Natural killer cell treated with Interleukin-12 subunit alpha and Interleukin-12 subunit beta and Interleukin-15 and Interleukin-18, amount 100 ng/mL, for 72 hours (primary cell): ENCODE measurements around the gene CA14. TPM values are rescaled to one million over a fixed set of nuclear protein-coding genes. Genes with fewer than 3 reads are reported as not detected.
"Not testable (repeated sequence)": the region's sequence is repeated elsewhere in the genome, so short reads cannot be mapped to it uniquely, and the experiment has no call there.

Experiments used
- ATAC-seq, 2 donors: fragments of 150-1000 bp; cut with Tn5 transposase in 1 of 2; sonication (Bioruptor Pico), chemical (Tn5 transposase) in 1 of 2; 2 replicates each; pipeline ENCODE4 v1.10.0; 2021
- DNase-seq: peaks from one replicate; pipeline ENCODE4 v3.0.0; 2022; ENCODE audit warnings: low spot score
- H3K27ac Mint-ChIP-seq, 2 donors: 1 replicate in 1 of 2; 2 replicates in 1 of 2; pipeline ENCODE4 v1.8.0; 2022; ENCODE audit warnings: mixed read lengths in 2 of 2, mild to moderate bottlenecking in 1 of 2, moderate library complexity in 1 of 2
- H3K27me3 Mint-ChIP-seq, 2 donors: 1 replicate in 1 of 2; 2 replicates in 1 of 2; pipeline ENCODE4 v1.8.0; 2022; ENCODE audit warnings: mixed read lengths in 2 of 2
- H3K36me3 Mint-ChIP-seq: one replicate; pipeline ENCODE4 v1.8.0; 2022; ENCODE audit warnings: mixed read lengths
- H3K4me1 Mint-ChIP-seq, 2 donors: 1 replicate in 1 of 2; 2 replicates in 1 of 2; pipeline ENCODE4 v1.8.0; 2022; ENCODE audit warnings: low read depth in 2 of 2, mixed read lengths in 2 of 2, mild to moderate bottlenecking in 1 of 2
- H3K4me3 Mint-ChIP-seq: one replicate; pipeline ENCODE4 v1.8.0; 2022; ENCODE audit warnings: mixed read lengths
- H3K9me3 Mint-ChIP-seq: 2 replicates; pipeline ENCODE4 v1.8.0; 2022; ENCODE audit warnings: mixed read lengths
- total RNA-seq, 2 donors: library from RNA; stranded (reverse); gene quantifications; one replicate each; pipeline ENCODE4 v1.2.3, GENCODE V29; 2022

The CA14 gene
- total RNA-seq, 2 donors from 2014 or later: not detected

DNA sequence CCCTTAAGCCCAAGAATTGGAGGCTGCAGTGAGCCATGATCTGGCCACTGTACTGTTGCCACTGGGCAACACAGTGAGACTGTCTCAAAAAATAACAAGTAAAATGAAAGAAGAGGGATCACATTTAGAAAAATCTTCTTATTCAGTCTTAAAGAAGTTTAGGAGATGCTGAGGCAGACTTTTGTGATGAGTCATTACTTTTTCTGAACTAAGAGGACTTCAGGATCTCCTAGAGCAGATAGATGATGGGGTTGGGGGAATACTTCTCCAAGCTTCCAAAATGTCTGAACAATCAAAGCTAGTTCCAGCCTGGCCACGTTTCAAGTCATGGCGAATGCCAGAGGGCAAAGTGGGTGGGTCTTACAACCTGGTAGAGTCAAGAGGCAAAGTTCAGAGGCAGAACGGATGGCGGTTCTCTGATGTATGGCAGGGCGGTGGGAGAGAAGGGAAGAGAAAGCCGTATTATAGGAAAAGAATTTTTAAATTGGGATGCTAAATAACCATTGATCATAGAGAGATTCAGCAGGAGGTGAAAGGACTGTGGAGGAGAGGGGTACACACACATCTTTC, 22.6 kb downstream of the CA14 start:
- DNase-seq (no peak), ATAC-seq (no peak)
- H3K9me3 Mint-ChIP-seq: no peaks in the 10 kb centered on the region
- no peak overlapping the region for H3K27ac Mint-ChIP-seq
- peaks cover 21% of the 10 kb centered on the region in 2 donors for H3K4me1 Mint-ChIP-seq
- peaks cover 7 to 27% of the 10 kb centered on the region in 2 donors for H3K27me3 Mint-ChIP-seq
- H3K4me3 Mint-ChIP-seq: peak overlapping the region; percentile 24
- no peaks in the 10 kb centered on the region for H3K36me3 Mint-ChIP-seq

- H3K36me3 Mint-ChIP-seq: no peaks in the 10 kb centered on the region
- peak overlapping the region in 1 of 2 donors; percentile 56 for H3K27ac Mint-ChIP-seq
- H3K27me3 Mint-ChIP-seq: peaks cover 7 to 27% of the 10 kb centered on the region in 2 donors
Measured at GRCh38 chr1:150281221-150281757, 23.7 kb downstream of the CA14 start.

DNA sequence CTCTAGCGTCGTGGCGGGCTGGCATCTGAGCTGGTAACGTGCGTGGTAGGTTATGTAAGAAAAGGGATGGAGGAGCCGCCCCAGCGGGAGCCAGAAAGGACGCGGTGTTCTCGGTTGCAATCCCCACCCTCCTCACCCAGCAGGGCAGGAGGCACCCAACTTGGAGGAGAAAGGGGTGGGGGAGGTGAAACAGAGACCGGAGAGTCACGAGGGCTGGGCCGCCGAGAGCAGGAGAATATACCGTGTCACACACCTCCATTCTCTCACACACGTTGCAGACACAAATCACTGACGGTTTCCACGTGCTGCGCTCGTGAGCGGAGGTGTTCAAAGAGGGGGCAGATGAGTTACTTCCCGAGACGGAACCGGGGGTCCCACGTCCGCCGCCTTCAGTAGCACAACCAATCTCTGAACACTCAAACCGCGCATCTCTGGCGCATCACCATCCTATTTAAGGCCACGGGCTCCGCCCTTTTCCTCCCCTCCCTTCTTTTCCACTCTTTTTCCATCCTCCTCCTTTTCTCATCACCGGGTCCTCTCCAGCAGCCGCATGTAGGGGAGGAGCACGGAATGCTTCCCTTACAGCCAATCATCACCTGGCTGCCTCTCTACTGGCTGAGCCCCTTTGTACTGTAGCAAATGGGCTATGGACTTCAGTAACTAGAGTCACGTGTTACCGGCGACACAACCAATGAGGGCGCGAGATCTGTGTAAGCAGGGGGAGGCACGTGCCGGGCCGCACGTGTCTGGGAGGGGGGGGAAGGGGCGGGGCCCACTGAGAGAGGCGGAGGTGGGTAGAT, 24.4 kb downstream of the CA14 start, which contains the start of gene CIART:
TSS of gene CIART (plus strand) at position 797 of the 800 bp plus-strand sequence. CDS start 714 bp downstream, outside the sequence.
- Mint-ChIP-seq H3K4me1 (peaks cover 21% of the 10 kb centered on the region in 2 donors), H3K27me3 (peaks cover 7 to 26% of the 10 kb centered on the region in 2 donors), H3K9me3 (no peaks in the 10 kb centered on the region), H3K27ac (peak within 1 kb of the TSS; percentile 56 to 65), H3K4me3 (peak within 1 kb of the TSS; percentile 92), H3K36me3 (no peaks in the 10 kb centered on the region)
- peak; percentile 73 for DNase-seq
- peak; percentile 88 to 95 for ATAC-seq

More at GRCh38 chr1:150281221-150281757, 23.7 kb downstream of the CA14 start:
- H3K4me3 Mint-ChIP-seq: peak overlapping the region; percentile 92
- no peaks in the 10 kb centered on the region for H3K9me3 Mint-ChIP-seq
- H3K4me1 Mint-ChIP-seq: peaks cover 21% of the 10 kb centered on the region in 2 donors
- no peak for DNase-seq
- peak; percentile 55 to 62 for ATAC-seq

- H3K4me3 Mint-ChIP-seq: peak overlapping the region; percentile 92
- H3K4me1 Mint-ChIP-seq: peaks cover 21% of the 10 kb centered on the region in 2 donors
- H3K27ac Mint-ChIP-seq: peak overlapping the region; percentile 56 to 65
- H3K36me3 Mint-ChIP-seq: no peaks in the 10 kb centered on the region
- ATAC-seq: no peak
- H3K27me3 Mint-ChIP-seq: peaks cover 7 to 28% of the 10 kb centered on the region in 2 donors
- H3K9me3 Mint-ChIP-seq: no peaks in the 10 kb centered on the region
- no peak for DNase-seq
Measured at GRCh38 chr1:150282558-150282958, 25.0 kb downstream of the CA14 start.

DNA sequence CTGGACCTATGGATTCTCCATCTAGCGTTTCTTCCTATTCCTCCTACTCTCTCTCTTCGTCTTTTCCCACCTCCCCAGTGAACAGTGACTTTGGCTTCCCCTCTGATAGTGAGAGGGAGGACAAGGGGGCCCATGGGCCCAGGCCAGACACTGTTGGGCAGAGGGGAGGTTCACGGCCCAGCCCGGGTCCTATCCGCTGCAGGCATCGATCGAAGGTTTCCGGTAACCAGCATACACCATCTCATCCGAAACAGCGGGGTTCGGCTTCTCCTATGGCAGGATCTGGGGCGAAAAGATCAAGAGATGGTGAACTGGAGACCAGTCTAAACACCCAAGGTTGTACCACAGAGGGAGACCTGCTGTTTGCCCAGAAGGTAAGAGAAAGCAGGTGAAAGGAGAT, 25.7 kb downstream of the CA14 start:
- ATAC-seq (no peak), DNase-seq (no peak)
- Mint-ChIP-seq H3K27ac (no peak overlapping the region), H3K4me3 (peak overlapping the region; percentile 92), H3K4me1 (peaks cover 21% of the 10 kb centered on the region in 2 donors), H3K36me3 (no peaks in the 10 kb centered on the region), H3K27me3 (peaks cover 7 to 27% of the 10 kb centered on the region in 2 donors), H3K9me3 (no peaks in the 10 kb centered on the region)

DNA sequence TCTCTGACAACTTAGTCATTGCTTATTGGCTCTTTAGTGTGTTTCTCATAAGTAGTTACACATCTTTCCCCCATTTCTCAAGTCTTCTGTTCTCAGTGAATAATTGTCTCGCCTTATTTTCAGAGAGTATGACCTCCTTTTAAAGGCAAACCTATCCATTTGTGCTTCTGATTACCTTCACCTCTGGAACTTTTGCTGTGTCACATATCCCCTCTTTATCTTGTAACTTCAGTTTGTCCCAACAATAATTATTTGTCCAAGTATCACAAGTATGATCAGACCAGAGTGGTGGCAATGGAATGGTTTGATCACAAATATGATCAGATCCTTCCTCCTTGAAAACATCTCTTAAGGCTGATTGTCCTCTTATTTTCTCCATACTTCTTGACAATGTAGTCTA, 30.8 kb downstream of the CA14 start:
- Mint-ChIP-seq H3K27me3 (peaks cover 0 to 11% of the 10 kb centered on the region in 2 donors), H3K9me3 (no peaks in the 10 kb centered on the region), H3K4me3 (no peak overlapping the region), H3K4me1 (peaks cover 6 to 7% of the 10 kb centered on the region in 2 donors), H3K36me3 (no peaks in the 10 kb centered on the region), H3K27ac (no peak overlapping the region)
- no peak for ATAC-seq
- DNase-seq: no peak

DNA sequence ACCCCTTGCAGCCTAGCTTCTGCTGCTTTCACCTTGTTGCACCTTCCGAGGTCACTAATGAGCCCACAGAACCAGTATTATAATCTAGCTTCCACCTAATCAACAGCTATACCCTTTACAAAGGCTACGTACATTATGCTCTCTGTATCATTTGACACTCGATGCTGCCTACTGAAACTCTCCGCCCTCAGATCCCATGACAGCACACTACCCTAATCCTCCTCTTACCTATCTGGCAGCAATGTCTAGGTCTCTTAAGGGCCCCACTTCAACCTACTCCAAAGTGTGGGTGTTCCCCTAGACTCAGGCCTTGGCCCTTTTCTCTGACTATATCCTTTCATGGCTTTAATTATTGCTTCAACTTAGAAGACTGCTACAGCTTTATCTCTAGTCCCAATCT, 31.2 kb downstream of the CA14 start:
- H3K27ac Mint-ChIP-seq: no peak overlapping the region
- no peaks in the 10 kb centered on the region for H3K36me3 Mint-ChIP-seq
- H3K27me3 Mint-ChIP-seq: peaks cover 0 to 11% of the 10 kb centered on the region in 2 donors
- no peak overlapping the region for H3K4me3 Mint-ChIP-seq
- DNase-seq (no peak), ATAC-seq (no peak)
- H3K4me1 Mint-ChIP-seq: peaks cover 9 to 10% of the 10 kb centered on the region in 2 donors
- H3K9me3 Mint-ChIP-seq: no peaks in the 10 kb centered on the region

- H3K4me1 Mint-ChIP-seq: peaks cover 20 to 24% of the 10 kb centered on the region in 2 donors
- DNase-seq (peak; percentile 92), ATAC-seq (peak; percentile 99 to 100)
Measured at GRCh38 chr1:150293433-150294253, 36.1 kb downstream of the CA14 start, which contains the start of gene MRPS21. Gene MRPS21, plus strand, starts transcription at chr1:150293861. Its CDS starts 506 bp downstream, at chr1:150294367.

GRCh38 chr1:150295476-150295875, 37.9 kb downstream of the CA14 start:
- DNase-seq (no peak), ATAC-seq (no peak)
- Mint-ChIP-seq H3K4me3 (peak overlapping the region; percentile 34), H3K36me3 (peaks cover 14% of the 10 kb centered on the region), H3K9me3 (no peaks in the 10 kb centered on the region), H3K4me1 (peaks cover 20 to 24% of the 10 kb centered on the region in 2 donors), H3K27me3 (peaks cover 0 to under 1% of the 10 kb centered on the region in 2 donors), H3K27ac (peak overlapping the region; percentile 1 to 9)

More at GRCh38 chr1:150293433-150294253, 36.1 kb downstream of the CA14 start, which contains the start of gene MRPS21:
- H3K27me3 Mint-ChIP-seq: peaks cover 0 to 4% of the 10 kb centered on the region in 2 donors
- peaks cover 14% of the 10 kb centered on the region for H3K36me3 Mint-ChIP-seq
- H3K9me3 Mint-ChIP-seq: no peaks in the 10 kb centered on the region
- H3K27ac Mint-ChIP-seq: peak within 1 kb of the TSS; percentile 87 to 94
- peak within 1 kb of the TSS; percentile 93 for H3K4me3 Mint-ChIP-seq

- ATAC-seq (no peak), DNase-seq (no peak)
- H3K4me1 Mint-ChIP-seq: peaks cover 11 to 19% of the 10 kb centered on the region in 2 donors
- H3K27me3 Mint-ChIP-seq: no peaks in the 10 kb centered on the region
- no peaks in the 10 kb centered on the region for H3K9me3 Mint-ChIP-seq
- peaks cover 27% of the 10 kb centered on the region for H3K36me3 Mint-ChIP-seq
- H3K27ac Mint-ChIP-seq: no peak overlapping the region
- no peak overlapping the region for H3K4me3 Mint-ChIP-seq
Measured at GRCh38 chr1:150299716-150300115, 42.1 kb downstream of the CA14 start.

DNA sequence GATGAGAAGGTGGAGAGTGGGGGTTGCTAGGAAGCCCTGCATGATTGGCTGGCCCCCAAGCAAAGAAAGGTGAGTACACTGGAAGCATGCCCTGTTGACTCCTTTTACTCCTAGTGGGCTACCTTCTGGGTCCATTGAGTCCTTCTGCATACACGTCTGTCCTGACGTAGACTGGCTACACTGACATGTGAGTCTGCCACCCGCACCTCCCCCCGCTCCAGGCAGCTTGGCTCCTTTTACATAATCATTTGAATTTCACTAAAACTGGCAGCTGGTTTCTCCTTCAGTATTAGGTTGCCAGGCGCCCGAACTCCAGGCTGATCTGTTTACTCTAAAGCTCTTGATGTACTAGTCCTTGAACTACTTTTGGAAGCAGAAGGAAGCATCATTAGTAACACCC, 44.8 kb downstream of the CA14 start:
- Mint-ChIP-seq H3K4me1 (peaks cover 3 to 5% of the 10 kb centered on the region in 2 donors), H3K9me3 (no peaks in the 10 kb centered on the region), H3K36me3 (peaks cover 13% of the 10 kb centered on the region), H3K4me3 (no peak overlapping the region), H3K27me3 (no peaks in the 10 kb centered on the region), H3K27ac (no peak overlapping the region)
- no peak for ATAC-seq
- no peak for DNase-seq

- ATAC-seq (no peak), DNase-seq (no peak)
- Mint-ChIP-seq H3K4me1 (peaks cover 3 to 5% of the 10 kb centered on the region in 2 donors), H3K9me3 (no peaks in the 10 kb centered on the region), H3K27me3 (no peaks in the 10 kb centered on the region), H3K36me3 (peaks cover 14% of the 10 kb centered on the region), H3K4me3 (no peak overlapping the region), H3K27ac (no peak overlapping the region)
Measured at GRCh38 chr1:150302902-150303301, 45.3 kb downstream of the CA14 start.

- ATAC-seq, H3K27ac Mint-ChIP-seq, H3K9me3 Mint-ChIP-seq, H3K4me3 Mint-ChIP-seq, H3K4me1 Mint-ChIP-seq, DNase-seq, H3K27me3 Mint-ChIP-seq: not testable (repeated sequence)
- peaks cover 11% of the 10 kb centered on the region for H3K36me3 Mint-ChIP-seq
Measured at GRCh38 chr1:150308585-150308984, 51.0 kb downstream of the CA14 start.
